Measurements from ENCODE around the gene SLITRK1. TPM values are rescaled to one million over a fixed set of nuclear protein-coding genes. Genes with fewer than 3 reads are reported as not detected.
A peak's percentile ranks its signal among the peaks of the same experiment; 100 is the strongest.

SLITRK1 gene
- not detected for polyA plus RNA-seq (ENCODE audit: low read depth in 6 of 6)

GRCh38 chr13:83881917-83882605 lies at the start of gene SLITRK1:
SLITRK1 (minus strand) TSS chr13:83882474; CDS start chr13:83881507, 967 bp downstream.
- ATAC-seq (ENCODE audit: low read depth in 2 of 2): no peak

GRCh38 chr13:83929157-83929556 lies 46.9 kb upstream of the SLITRK1 start:
- no peak overlapping the region for H3K4me3 Mint-ChIP-seq
- no peak for DNase-seq
- no peaks in the 10 kb centered on the region for H3K27me3 Mint-ChIP-seq
- peaks cover 0 to 8% (median 2%) of the 10 kb centered on the region in 7 donors for H3K9me3 Mint-ChIP-seq
- no peaks in the 10 kb centered on the region for H3K36me3 Mint-ChIP-seq
- H3K27ac Mint-ChIP-seq: no peak overlapping the region
- H3K4me1 Mint-ChIP-seq: no peaks in the 10 kb centered on the region
- no peak for ATAC-seq (ENCODE audit: low read depth in 2 of 2)

More at GRCh38 chr13:83881917-83882605, at the start of gene SLITRK1:
- no peak for DNase-seq
- Mint-ChIP-seq H3K27ac (peak within 1 kb of the TSS in 1 of 6 donors; percentile 39), H3K4me1 (peaks cover 0 to 9% (median 6%) of the 10 kb centered on the region in 3 donors), H3K4me3 (peak within 1 kb of the TSS in 1 of 8 donors; percentile 51), H3K9me3 (peaks cover 0 to 30% (median 5%) of the 10 kb centered on the region in 7 donors), H3K27me3 (peaks cover 33 to 61% (median 45%) of the 10 kb centered on the region in 3 donors), H3K36me3 (no peaks in the 10 kb centered on the region)

GRCh38 chr13:83919775-83920174 lies 37.5 kb upstream of the SLITRK1 start:
- Mint-ChIP-seq H3K9me3 (peaks cover 0 to 6% (median 0%) of the 10 kb centered on the region in 7 donors), H3K36me3 (no peaks in the 10 kb centered on the region), H3K4me1 (no peaks in the 10 kb centered on the region), H3K27me3 (no peaks in the 10 kb centered on the region), H3K27ac (peak overlapping the region in 1 of 6 donors; percentile 23), H3K4me3 (no peak overlapping the region)
- DNase-seq: no peak
- ATAC-seq (ENCODE audit: low read depth in 2 of 2): no peak

- Mint-ChIP-seq H3K27ac (no peak overlapping the region), H3K4me3 (no peak overlapping the region), H3K9me3 (peaks cover 0 to 22% (median 5%) of the 10 kb centered on the region in 7 donors), H3K36me3 (no peaks in the 10 kb centered on the region), H3K27me3 (no peaks in the 10 kb centered on the region), H3K4me1 (no peaks in the 10 kb centered on the region)
- ATAC-seq (ENCODE audit: low read depth in 2 of 2) (no peak), DNase-seq (no peak)
Observed at GRCh38 chr13:83914368-83914767, 32.1 kb upstream of the SLITRK1 start.

- no peaks in the 10 kb centered on the region for H3K27me3 Mint-ChIP-seq
- no peak overlapping the region for H3K27ac Mint-ChIP-seq
Observed at GRCh38 chr13:83907196-83907989, 25.1 kb upstream of the SLITRK1 start.

GRCh38 chr13:83906240-83906820 lies 24.1 kb upstream of the SLITRK1 start:
- no peaks in the 10 kb centered on the region for H3K27me3 Mint-ChIP-seq
- ATAC-seq (ENCODE audit: low read depth in 2 of 2) (no peak), DNase-seq (no peak)
- no peaks in the 10 kb centered on the region for H3K4me1 Mint-ChIP-seq
- H3K36me3 Mint-ChIP-seq: no peaks in the 10 kb centered on the region
- H3K4me3 Mint-ChIP-seq: no peak overlapping the region
- H3K27ac Mint-ChIP-seq: no peak overlapping the region
- peaks cover 0 to 17% (median 8%) of the 10 kb centered on the region in 7 donors for H3K9me3 Mint-ChIP-seq

More at GRCh38 chr13:83907196-83907989, 25.1 kb upstream of the SLITRK1 start:
- no peaks in the 10 kb centered on the region for H3K36me3 Mint-ChIP-seq
- no peak for DNase-seq
- ATAC-seq (ENCODE audit: low read depth in 2 of 2): no peak
- peaks cover 0 to 25% (median 10%) of the 10 kb centered on the region in 7 donors for H3K9me3 Mint-ChIP-seq
- H3K4me3 Mint-ChIP-seq: no peak overlapping the region
- no peaks in the 10 kb centered on the region for H3K4me1 Mint-ChIP-seq

GRCh38 chr13:83905641-83906040 lies 23.4 kb upstream of the SLITRK1 start:
- H3K4me1 Mint-ChIP-seq: no peaks in the 10 kb centered on the region
- no peak for ATAC-seq (ENCODE audit: low read depth in 2 of 2)
- no peak for DNase-seq
- peaks cover 0 to 15% (median 8%) of the 10 kb centered on the region in 7 donors for H3K9me3 Mint-ChIP-seq
- H3K36me3 Mint-ChIP-seq: no peaks in the 10 kb centered on the region
- H3K27me3 Mint-ChIP-seq: no peaks in the 10 kb centered on the region
- H3K27ac Mint-ChIP-seq: no peak overlapping the region
- peak overlapping the region in 1 of 8 donors; percentile 52 for H3K4me3 Mint-ChIP-seq

- Mint-ChIP-seq H3K9me3 (peaks cover 0 to 5% (median 0%) of the 10 kb centered on the region in 7 donors), H3K4me3 (no peak overlapping the region), H3K27me3 (no peaks in the 10 kb centered on the region), H3K27ac (no peak overlapping the region), H3K36me3 (no peaks in the 10 kb centered on the region), H3K4me1 (no peaks in the 10 kb centered on the region)
- DNase-seq (no peak), ATAC-seq (ENCODE audit: low read depth in 2 of 2) (no peak)
Observed at GRCh38 chr13:83895994-83896580, 13.8 kb upstream of the SLITRK1 start.

- Mint-ChIP-seq H3K27ac (no peak overlapping the region), H3K9me3 (peaks cover 0 to 1% (median 0%) of the 10 kb centered on the region in 7 donors), H3K27me3 (no peaks in the 10 kb centered on the region), H3K36me3 (no peaks in the 10 kb centered on the region), H3K4me1 (no peaks in the 10 kb centered on the region), H3K4me3 (no peak overlapping the region)
- DNase-seq (no peak), ATAC-seq (ENCODE audit: low read depth in 2 of 2) (no peak)
Observed at GRCh38 chr13:83890358-83890757, 8.1 kb upstream of the SLITRK1 start.

- no peak overlapping the region for H3K4me3 Mint-ChIP-seq
- DNase-seq (no peak), ATAC-seq (ENCODE audit: low read depth in 2 of 2) (no peak)
- H3K27me3 Mint-ChIP-seq: peaks cover 22 to 50% (median 39%) of the 10 kb centered on the region in 3 donors
- H3K36me3 Mint-ChIP-seq: no peaks in the 10 kb centered on the region
- H3K9me3 Mint-ChIP-seq: peaks cover 0 to 29% (median 3%) of the 10 kb centered on the region in 7 donors
- no peak overlapping the region for H3K27ac Mint-ChIP-seq
- peaks cover 0 to 6% (median 5%) of the 10 kb centered on the region in 3 donors for H3K4me1 Mint-ChIP-seq
Observed at GRCh38 chr13:83884141-83884540, 1.9 kb upstream of the SLITRK1 start.

- H3K9me3 Mint-ChIP-seq: peaks cover 0 to 30% (median 5%) of the 10 kb centered on the region in 7 donors
- no peaks in the 10 kb centered on the region for H3K36me3 Mint-ChIP-seq
- ATAC-seq (ENCODE audit: low read depth in 2 of 2) (no peak), DNase-seq (no peak)
- peaks cover 32 to 61% (median 45%) of the 10 kb centered on the region in 3 donors for H3K27me3 Mint-ChIP-seq
- H3K27ac Mint-ChIP-seq: no peak overlapping the region
- peaks cover 0 to 9% (median 6%) of the 10 kb centered on the region in 3 donors for H3K4me1 Mint-ChIP-seq
- H3K4me3 Mint-ChIP-seq: no peak overlapping the region
Observed at GRCh38 chr13:83883061-83883523, 818 bp upstream of the SLITRK1 start.

GRCh38 chr13:83882606-83882959 lies 309 bp upstream of the SLITRK1 start:
- Mint-ChIP-seq H3K27me3 (peaks cover 33 to 61% (median 45%) of the 10 kb centered on the region in 3 donors), H3K4me3 (peak overlapping the region in 1 of 8 donors; percentile 51)
- no peak for ATAC-seq (ENCODE audit: low read depth in 2 of 2)

GRCh38 chr13:83881140-83881684 lies 1.1 kb downstream of the SLITRK1 start:
- no peak overlapping the region for H3K4me3 Mint-ChIP-seq
- DNase-seq (no peak), ATAC-seq (ENCODE audit: low read depth in 2 of 2) (no peak)
- H3K27me3 Mint-ChIP-seq: peaks cover 33 to 61% (median 50%) of the 10 kb centered on the region in 3 donors
- H3K9me3 Mint-ChIP-seq: peaks cover 0 to 30% (median 5%) of the 10 kb centered on the region in 7 donors
- peak overlapping the region in 1 of 6 donors; percentile 39 for H3K27ac Mint-ChIP-seq
- H3K4me1 Mint-ChIP-seq: peaks cover 0 to 9% (median 6%) of the 10 kb centered on the region in 3 donors
- H3K36me3 Mint-ChIP-seq: no peaks in the 10 kb centered on the region

More at GRCh38 chr13:83882606-83882959, 309 bp upstream of the SLITRK1 start:
- DNase-seq: no peak
- Mint-ChIP-seq H3K36me3 (no peaks in the 10 kb centered on the region), H3K4me1 (peaks cover 0 to 9% (median 6%) of the 10 kb centered on the region in 3 donors), H3K9me3 (peaks cover 0 to 30% (median 5%) of the 10 kb centered on the region in 7 donors), H3K27ac (no peak overlapping the region)
